Naive thymus-derived CD8-positive, alpha-beta T cell (primary cell): ENCODE measurements around the gene TMEM161A. TPM values are rescaled to one million over a fixed set of nuclear protein-coding genes. Genes with fewer than 3 reads are reported as not detected.
"Not testable (repeated sequence)": the region's sequence is repeated elsewhere in the genome, so short reads cannot be mapped to it uniquely, and the experiment has no call there.

Experiments
- ATAC-seq, 2 donors: fragments of 150-1000 bp; cut with Tn5 transposase in 1 of 2; sonication (Bioruptor Pico), chemical (Tn5 transposase) in 1 of 2; 1 replicate in 1 of 2; 2 replicates in 1 of 2; pipeline ENCODE4 v1.10.0; 2021; ENCODE audit warnings: mild to moderate bottlenecking in 2 of 2, moderate library complexity in 2 of 2
- POLR2A ChIA-PET: fragments of 350-600 bp; sonication (Branson Sonifier 250); formaldehyde crosslinking; loops from one replicate; lab custom pipeline; 2021; ENCODE audit warnings: antibody characterized with exemption; lab: Charles Lee
- DNase-seq, 10 donors: peaks; one replicate each; pipeline versions ENCODE4 v3.0.0 to v3.0.0-alpha.2; 2020 to 2022
- H3K27ac Mint-ChIP-seq, 10 donors: one replicate each; pipeline ENCODE4 v1.8.0; 2020 to 2022; ENCODE audit warnings: mild to moderate bottlenecking in 10 of 10, mixed read lengths in 10 of 10, moderate library complexity in 4 of 10, inconsistent platforms in 1 of 10
- H3K27me3 Mint-ChIP-seq, 5 donors: one replicate each; pipeline ENCODE4 v1.8.0; 2021 to 2022; ENCODE audit warnings: mixed read lengths in 5 of 5
- H3K36me3 Mint-ChIP-seq, 3 donors: one replicate each; pipeline ENCODE4 v1.8.0; 2020 to 2022; ENCODE audit warnings: mixed read lengths in 3 of 3, mild to moderate bottlenecking in 2 of 3, inconsistent platforms in 1 of 3
- H3K4me1 Mint-ChIP-seq, 4 donors: one replicate each; pipeline ENCODE4 v1.8.0; 2021 to 2022; ENCODE audit warnings: mixed read lengths in 4 of 4
- H3K4me3 Mint-ChIP-seq, 10 donors: one replicate each; pipeline ENCODE4 v1.8.0; 2020 to 2022; ENCODE audit warnings: mild to moderate bottlenecking in 10 of 10, mixed read lengths in 10 of 10, moderate library complexity in 6 of 10, inconsistent platforms in 1 of 10
- H3K9me3 Mint-ChIP-seq, 9 donors: one replicate each; pipeline ENCODE4 v1.8.0; 2020 to 2022; ENCODE audit warnings: mixed read lengths in 9 of 9, mild to moderate bottlenecking in 3 of 9, inconsistent platforms in 1 of 9, moderate library complexity in 1 of 9
- polyA plus RNA-seq, 3 donors: library from polyadenylated mRNA; unstranded; fragments of 300-500 nt; fragmentation: Illumina TruSeq; gene quantifications; one replicate each; pipeline ENCODE4 v1.2.3, GENCODE V29; 2021
- total RNA-seq, 8 experiments: library from RNA in 2 of 8; stranded (reverse) in 2 of 8; gene quantifications; one replicate each; pipeline ENCODE4 v1.2.3 and lab custom pipeline; 2021 to 2026

Gene TMEM161A
- total and polyA plus RNA-seq, 5 experiments from 2014 or later, result 20.1 to 31.3 (median 21.8) TPM

GRCh38 chr19:19115954-19116353 lies 22.3 kb downstream of the TMEM161A start:
- peaks cover 0 to 3% (median 2%) of the 10 kb centered on the region in 4 donors for H3K4me1 Mint-ChIP-seq
- H3K4me3 Mint-ChIP-seq, result no peak overlapping the region
- peaks cover 0 to 1% (median 0%) of the 10 kb centered on the region in 5 donors for H3K27me3 Mint-ChIP-seq
- POLR2A ChIA-PET, result no interaction called here
- DNase-seq, result peak in 8 of 10 donors; percentile 19 to 67 (median 38)
- H3K9me3 Mint-ChIP-seq, result no peaks in the 10 kb centered on the region
- H3K36me3 Mint-ChIP-seq, result peaks cover 0 to 11% (median 3%) of the 10 kb centered on the region in 3 donors
- peak; percentile 30 to 42 for ATAC-seq
- H3K27ac Mint-ChIP-seq, result no peak overlapping the region

DNA sequence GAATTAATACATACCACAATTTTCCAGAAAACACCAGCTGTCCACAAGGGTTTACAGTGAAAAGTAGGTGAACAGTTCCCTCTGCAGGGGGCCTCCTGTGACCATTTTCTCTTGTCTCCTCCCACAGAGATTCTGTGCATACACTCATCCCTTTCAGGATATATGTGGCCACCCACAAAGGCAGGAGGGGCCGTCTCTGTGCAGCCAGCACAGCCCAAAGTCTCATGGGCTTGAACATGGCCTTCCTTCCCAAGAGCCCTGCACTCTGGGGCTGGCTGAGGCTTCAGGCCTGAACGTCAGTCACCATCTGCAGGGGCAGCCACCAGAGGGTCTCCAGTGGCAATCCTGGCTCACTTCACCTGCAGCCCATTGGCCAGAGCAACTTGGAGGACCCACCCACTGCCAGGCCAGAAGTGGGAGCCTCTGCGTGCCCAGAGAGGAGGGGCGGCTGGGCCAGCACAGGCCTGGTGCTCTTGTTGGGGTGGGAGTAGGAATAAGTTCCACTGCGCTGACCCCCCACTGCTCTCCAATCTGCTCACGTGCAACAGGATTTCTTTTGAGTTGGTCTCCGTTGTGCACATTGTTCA lies 25.1 kb downstream of the TMEM161A start:
- H3K4me1 Mint-ChIP-seq, result peaks cover 0 to 8% (median 3%) of the 10 kb centered on the region in 4 donors
- H3K4me3 Mint-ChIP-seq, result no peak overlapping the region
- POLR2A ChIA-PET, result interaction anchor here (0.6 kb wide), 1 partner anchor 82 kb away, joined by 4 read pairs; no protein-coding TSS in a partner anchor
- ATAC-seq (no peak), DNase-seq (peak in 1 of 10 donors; percentile 35)
- H3K9me3 Mint-ChIP-seq, result no peaks in the 10 kb centered on the region
- peaks cover 0 to 5% (median 0%) of the 10 kb centered on the region in 3 donors for H3K36me3 Mint-ChIP-seq
- H3K27ac Mint-ChIP-seq, result peak overlapping the region in 1 of 10 donors; percentile 56
- peaks cover 0 to 1% (median 0%) of the 10 kb centered on the region in 5 donors for H3K27me3 Mint-ChIP-seq

DNA sequence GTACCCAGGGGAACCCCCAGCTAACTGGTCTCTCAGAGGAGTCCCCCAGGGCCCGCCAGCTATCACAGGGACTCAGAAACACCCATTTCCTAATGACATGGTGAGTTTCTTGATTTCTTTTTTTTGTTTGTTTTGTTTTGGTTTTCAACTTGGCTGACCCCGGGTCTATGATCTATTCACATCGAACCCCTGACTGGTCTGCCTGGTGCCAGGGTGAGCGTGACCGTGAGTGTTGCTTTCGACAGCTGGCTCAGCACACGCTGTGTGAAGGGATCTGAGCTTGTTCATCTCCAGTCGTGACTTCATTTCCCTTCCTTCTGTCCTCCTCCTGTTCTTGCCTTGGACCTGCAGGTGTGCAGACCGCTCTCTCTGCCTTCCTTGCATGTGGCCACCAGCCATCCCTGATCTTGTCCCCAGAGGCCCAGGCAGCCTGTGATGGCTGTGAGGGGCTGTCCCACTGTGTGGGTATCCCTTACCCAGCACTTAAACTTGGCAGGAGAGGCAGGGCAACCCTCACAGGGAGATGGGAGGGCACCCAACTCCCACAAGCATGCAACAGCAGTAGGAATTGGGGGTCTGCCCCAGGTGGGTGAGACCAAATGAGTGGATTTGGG lies 26.2 kb downstream of the TMEM161A start:
- ATAC-seq (no peak), DNase-seq (no peak)
- H3K27ac Mint-ChIP-seq, result peak overlapping the region in 5 of 10 donors; percentile 8 to 90 (median 65)
- H3K9me3 Mint-ChIP-seq, result no peaks in the 10 kb centered on the region
- H3K36me3 Mint-ChIP-seq, result peaks cover 0 to 12% (median 0%) of the 10 kb centered on the region in 3 donors
- peaks cover 0 to 8% (median 3%) of the 10 kb centered on the region in 4 donors for H3K4me1 Mint-ChIP-seq
- H3K27me3 Mint-ChIP-seq, result peaks cover 0 to 1% (median 0%) of the 10 kb centered on the region in 5 donors
- no peak overlapping the region for H3K4me3 Mint-ChIP-seq
- POLR2A ChIA-PET, result no interaction called here

GRCh38 chr19:19111136-19111835 lies 27.0 kb downstream of the TMEM161A start:
- ATAC-seq (no peak), DNase-seq (no peak)
- POLR2A ChIA-PET, result interaction anchor here (0.6 kb wide), 1 partner anchor 210 kb away, joined by 3 read pairs; no protein-coding TSS in a partner anchor
- Mint-ChIP-seq H3K9me3 (no peaks in the 10 kb centered on the region), H3K4me3 (peak overlapping the region in 3 of 10 donors; percentile 10 to 34 (median 19)), H3K36me3 (peaks cover 0 to 14% (median 0%) of the 10 kb centered on the region in 3 donors), H3K27ac (no peak overlapping the region), H3K27me3 (peaks cover 0 to 1% (median 0%) of the 10 kb centered on the region in 5 donors), H3K4me1 (peaks cover 0 to 8% (median 3%) of the 10 kb centered on the region in 4 donors)

DNA sequence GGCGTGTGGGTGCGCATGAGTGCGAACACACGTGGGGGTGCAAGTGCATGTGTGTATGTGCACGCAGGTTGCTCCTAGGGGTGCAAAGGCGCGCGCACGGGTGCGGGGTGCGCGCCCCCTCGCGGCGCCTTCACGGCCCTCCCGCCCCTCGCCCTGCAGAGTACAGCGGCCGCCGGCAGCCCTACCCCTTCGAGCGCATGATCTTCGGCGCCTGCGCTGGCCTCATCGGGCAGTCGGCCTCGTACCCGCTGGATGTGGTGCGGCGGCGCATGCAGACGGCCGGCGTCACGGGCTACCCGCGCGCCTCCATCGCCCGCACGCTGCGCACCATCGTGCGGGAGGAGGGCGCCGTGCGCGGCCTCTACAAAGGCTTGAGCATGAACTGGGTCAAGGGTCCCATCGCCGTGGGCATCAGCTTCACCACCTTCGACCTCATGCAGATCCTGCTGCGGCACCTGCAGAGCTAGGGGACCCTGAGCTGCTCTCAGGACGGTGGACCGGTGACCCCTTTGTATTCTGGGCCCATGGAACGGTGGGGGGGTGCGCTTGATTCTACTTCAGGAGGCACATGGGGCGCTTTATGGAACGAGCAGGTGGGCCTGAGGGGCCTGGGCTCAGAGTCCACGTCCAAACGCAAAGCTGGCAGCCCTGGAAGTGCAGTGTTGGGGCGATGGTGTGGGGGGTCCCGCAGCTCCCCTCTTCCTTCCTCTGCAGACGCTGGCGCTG lies 27.7 kb downstream of the TMEM161A start:
- H3K4me1 Mint-ChIP-seq, result peaks cover 0 to 8% (median 2%) of the 10 kb centered on the region in 4 donors
- H3K27ac Mint-ChIP-seq, result no peak overlapping the region
- ATAC-seq, result peak; percentile 62 to 83
- no peaks in the 10 kb centered on the region for H3K9me3 Mint-ChIP-seq
- POLR2A ChIA-PET, result interaction anchor here (0.6 kb wide), 1 partner anchor 211 kb away, joined by 3 read pairs; no protein-coding TSS in a partner anchor
- peaks cover 0 to 14% (median 0%) of the 10 kb centered on the region in 3 donors for H3K36me3 Mint-ChIP-seq
- peaks cover 0 to 1% (median 0%) of the 10 kb centered on the region in 5 donors for H3K27me3 Mint-ChIP-seq
- H3K4me3 Mint-ChIP-seq, result peak overlapping the region in 2 of 10 donors; percentile 7 to 10
- peak in 4 of 10 donors; percentile 2 to 50 (median 16) for DNase-seq

DNA sequence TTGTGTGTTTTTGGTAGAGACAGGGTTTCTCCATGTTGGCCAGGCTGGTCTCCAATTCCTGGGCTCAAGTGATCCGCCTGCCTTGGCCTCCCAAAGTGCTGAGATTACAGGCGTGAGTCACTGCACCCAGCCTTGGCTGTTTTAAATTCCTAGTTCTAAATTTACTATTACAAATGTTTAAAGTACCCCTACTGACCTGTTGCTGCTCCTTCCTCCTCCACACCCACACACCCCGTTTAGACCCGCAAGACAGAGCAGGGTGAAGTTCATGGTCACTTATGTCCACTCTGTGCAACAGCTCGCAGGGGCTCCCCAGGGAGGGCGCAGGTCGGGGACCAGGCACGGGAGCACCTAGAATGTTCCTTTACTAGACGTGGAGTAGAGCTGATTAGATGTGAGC lies 28.7 kb downstream of the TMEM161A start:
- Mint-ChIP-seq H3K9me3 (no peaks in the 10 kb centered on the region), H3K4me1 (peaks cover 0 to 8% (median 2%) of the 10 kb centered on the region in 4 donors), H3K27ac (peak overlapping the region in 1 of 10 donors; percentile 71), H3K27me3 (peaks cover 0 to 1% (median 0%) of the 10 kb centered on the region in 5 donors), H3K4me3 (peak overlapping the region in 2 of 10 donors; percentile 1 to 48), H3K36me3 (peaks cover 0 to 18% (median 0%) of the 10 kb centered on the region in 3 donors)
- DNase-seq (no peak), ATAC-seq (no peak)
- POLR2A ChIA-PET, result no interaction called here

DNA sequence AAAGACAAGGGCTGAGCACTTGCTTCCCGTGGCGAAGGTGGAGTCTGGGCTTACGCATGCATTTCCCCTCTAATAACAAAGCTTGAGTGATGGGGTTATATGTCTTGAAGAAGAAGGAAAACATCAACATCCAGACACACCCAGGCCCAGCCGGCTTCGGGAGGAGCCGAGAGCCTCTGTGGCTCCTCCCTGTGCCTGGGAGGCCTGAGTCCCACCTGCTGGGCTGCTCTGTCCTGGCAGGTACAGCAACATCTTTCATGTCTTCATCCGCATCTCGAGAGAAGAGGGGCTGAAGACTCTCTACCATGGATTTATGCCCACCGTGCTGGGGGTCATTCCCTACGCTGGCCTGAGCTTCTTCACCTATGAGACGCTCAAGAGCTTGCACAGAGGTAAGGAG lies 30.6 kb downstream of the TMEM161A start:
- Mint-ChIP-seq H3K9me3 (no peaks in the 10 kb centered on the region), H3K27me3 (peaks cover 0 to 1% (median 0%) of the 10 kb centered on the region in 5 donors), H3K27ac (no peak overlapping the region), H3K4me1 (peaks cover 0 to 5% (median 2%) of the 10 kb centered on the region in 4 donors), H3K4me3 (peak overlapping the region in 1 of 10 donors; percentile 41), H3K36me3 (peaks cover 0 to 26% (median 0%) of the 10 kb centered on the region in 3 donors)
- DNase-seq (no peak), ATAC-seq (no peak)
- POLR2A ChIA-PET, result no interaction called here

- H3K27me3 Mint-ChIP-seq, ATAC-seq, DNase-seq, H3K4me1 Mint-ChIP-seq, POLR2A ChIA-PET, H3K4me3 Mint-ChIP-seq, H3K9me3 Mint-ChIP-seq: not testable (repeated sequence)
- peaks cover 0 to 28% (median 0%) of the 10 kb centered on the region in 3 donors for H3K36me3 Mint-ChIP-seq
- H3K27ac Mint-ChIP-seq, result peak overlapping the region in 1 of 10 donors; percentile 55
Observed at GRCh38 chr19:19106938-19107337, 31.3 kb downstream of the TMEM161A start.

DNA sequence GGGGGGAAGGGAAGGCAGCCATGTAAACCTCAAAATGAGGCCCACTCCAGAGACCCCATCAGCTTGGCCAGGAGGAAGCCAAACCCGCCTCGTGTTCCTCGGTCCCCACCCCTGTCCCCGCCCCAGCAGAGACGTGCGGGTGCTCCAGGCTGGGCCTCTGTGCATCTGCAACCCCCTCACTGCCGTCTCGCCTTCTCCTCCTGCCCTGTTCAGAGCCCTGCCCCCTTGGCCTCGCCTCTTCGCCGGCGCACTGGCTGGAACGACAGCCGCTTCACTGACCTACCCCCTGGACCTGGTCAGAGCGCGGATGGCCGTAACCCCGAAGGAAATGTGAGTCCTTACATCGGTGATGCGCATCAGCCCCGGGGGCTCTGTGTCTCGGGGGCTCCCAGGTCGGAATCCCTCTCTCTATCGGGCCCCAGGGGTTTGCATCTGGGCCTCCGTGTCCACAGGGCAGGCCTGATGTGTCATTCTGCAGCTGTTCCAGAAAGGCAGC lies 32.2 kb downstream of the TMEM161A start:
- no peak overlapping the region for H3K4me3 Mint-ChIP-seq
- DNase-seq (no peak), ATAC-seq (no peak)
- peak overlapping the region in 1 of 10 donors; percentile 72 for H3K27ac Mint-ChIP-seq
- peaks cover 0 to 33% (median 0%) of the 10 kb centered on the region in 3 donors for H3K36me3 Mint-ChIP-seq
- POLR2A ChIA-PET, result no interaction called here
- peaks cover 0 to 5% (median under 1%) of the 10 kb centered on the region in 4 donors for H3K4me1 Mint-ChIP-seq
- no peaks in the 10 kb centered on the region for H3K27me3 Mint-ChIP-seq
- no peaks in the 10 kb centered on the region for H3K9me3 Mint-ChIP-seq

DNA sequence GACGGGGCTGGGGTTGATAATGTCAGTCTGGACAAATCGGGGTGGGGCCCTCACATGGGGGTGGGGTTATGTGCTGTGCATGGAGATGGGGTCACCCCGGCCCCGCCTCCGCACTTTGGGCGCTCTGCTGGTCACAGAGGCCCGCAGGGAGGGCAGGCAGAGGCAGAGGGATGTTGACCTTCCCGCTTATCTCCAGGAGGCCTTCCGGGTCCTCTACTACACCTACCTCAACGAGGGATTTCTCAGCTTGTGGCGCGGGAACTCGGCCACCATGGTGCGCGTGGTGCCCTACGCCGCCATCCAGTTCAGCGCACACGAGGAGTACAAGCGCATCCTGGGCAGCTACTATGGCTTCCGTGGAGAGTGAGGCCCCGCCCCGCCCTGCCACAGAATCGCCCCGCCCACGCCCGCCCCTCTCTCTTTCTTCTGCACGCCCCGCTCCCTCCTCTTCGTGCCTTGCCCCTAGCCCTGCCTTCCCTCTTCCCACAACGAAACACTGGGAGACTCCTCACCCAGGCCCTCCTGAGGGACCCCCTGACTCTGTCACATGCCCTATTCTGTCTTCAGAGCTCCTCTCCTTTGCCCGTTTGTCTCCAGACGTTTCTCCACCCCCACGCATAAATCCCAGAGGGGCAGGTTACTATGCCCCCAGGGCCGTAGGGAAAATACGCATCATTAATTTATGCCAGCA lies 32.8 kb downstream of the TMEM161A start:
- H3K27ac Mint-ChIP-seq, result peak overlapping the region in 1 of 10 donors; percentile 72
- H3K27me3 Mint-ChIP-seq, result no peaks in the 10 kb centered on the region
- peaks cover 0 to 5% (median 1%) of the 10 kb centered on the region in 4 donors for H3K4me1 Mint-ChIP-seq
- no peak overlapping the region for H3K4me3 Mint-ChIP-seq
- H3K36me3 Mint-ChIP-seq, result peaks cover 0 to 38% (median 2%) of the 10 kb centered on the region in 3 donors
- H3K9me3 Mint-ChIP-seq, result no peaks in the 10 kb centered on the region
- no peak for ATAC-seq
- POLR2A ChIA-PET, result no interaction called here
- DNase-seq, result no peak

DNA sequence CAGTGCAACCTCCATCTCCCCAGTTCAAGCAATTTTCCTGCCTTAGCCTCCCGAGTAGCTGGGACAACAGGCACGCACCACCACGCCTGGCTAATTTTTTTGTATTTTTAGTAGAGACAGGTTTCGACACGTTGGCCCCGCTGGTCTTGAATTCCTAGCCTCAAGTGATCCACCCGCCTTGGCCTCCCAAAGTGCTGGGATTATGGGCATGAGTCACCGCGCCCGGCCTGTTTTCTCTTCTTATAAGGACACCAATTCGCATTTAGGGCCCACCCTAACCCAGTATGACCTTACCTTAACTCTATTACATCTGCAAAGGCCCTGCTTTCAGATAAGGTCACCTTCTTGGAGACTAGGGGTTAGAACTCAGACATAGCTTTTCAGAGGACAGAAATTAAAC lies 35.1 kb downstream of the TMEM161A start:
- Mint-ChIP-seq H3K36me3 (peaks cover 0 to 49% (median 7%) of the 10 kb centered on the region in 3 donors), H3K9me3 (no peaks in the 10 kb centered on the region), H3K27me3 (no peaks in the 10 kb centered on the region), H3K4me1 (peaks cover 0 to 3% (median under 1%) of the 10 kb centered on the region in 4 donors), H3K27ac (no peak overlapping the region), H3K4me3 (no peak overlapping the region)
- ATAC-seq, result no peak
- POLR2A ChIA-PET, result no interaction called here
- no peak for DNase-seq
